HG02885 (cell line): ENCODE results near the gene ACAD11.
A peak's percentile ranks its signal among the peaks of the same experiment; 100 is the strongest.
"Not testable (repeated sequence)": the region's sequence is repeated elsewhere in the genome, so short reads cannot be mapped to it uniquely, and the experiment has no call there.

Experiments
- ATAC-seq: cut with Tn5 transposase; IDR thresholded peaks from one replicate; pipeline ENCODE4 v1.9.1; 2021; ENCODE audit warnings: mild to moderate bottlenecking; ENCODE audit not compliant: unreplicated experiment, poor library complexity

The ACAD11 gene

DNA sequence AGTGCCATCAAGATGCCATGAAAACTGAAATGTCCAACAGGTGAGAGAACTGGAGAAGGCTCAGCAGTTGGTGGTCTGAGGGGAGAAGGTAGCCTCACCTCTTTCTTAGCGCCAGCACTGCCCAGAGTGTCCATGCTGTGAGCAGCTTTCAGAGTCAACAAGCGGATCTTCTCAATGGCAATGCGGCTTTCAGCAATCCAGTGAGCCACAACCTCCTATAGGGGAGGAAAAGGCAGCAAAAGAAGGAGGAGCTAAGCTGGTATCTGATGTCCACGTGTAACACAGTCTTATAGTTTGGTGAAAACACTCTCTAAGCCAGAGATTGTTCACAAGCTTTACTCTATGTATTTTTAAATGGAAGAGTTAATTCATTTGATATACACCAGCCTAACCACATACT, 98.6 kb downstream of the ACAD11 start:
- no peak for ATAC-seq

DNA sequence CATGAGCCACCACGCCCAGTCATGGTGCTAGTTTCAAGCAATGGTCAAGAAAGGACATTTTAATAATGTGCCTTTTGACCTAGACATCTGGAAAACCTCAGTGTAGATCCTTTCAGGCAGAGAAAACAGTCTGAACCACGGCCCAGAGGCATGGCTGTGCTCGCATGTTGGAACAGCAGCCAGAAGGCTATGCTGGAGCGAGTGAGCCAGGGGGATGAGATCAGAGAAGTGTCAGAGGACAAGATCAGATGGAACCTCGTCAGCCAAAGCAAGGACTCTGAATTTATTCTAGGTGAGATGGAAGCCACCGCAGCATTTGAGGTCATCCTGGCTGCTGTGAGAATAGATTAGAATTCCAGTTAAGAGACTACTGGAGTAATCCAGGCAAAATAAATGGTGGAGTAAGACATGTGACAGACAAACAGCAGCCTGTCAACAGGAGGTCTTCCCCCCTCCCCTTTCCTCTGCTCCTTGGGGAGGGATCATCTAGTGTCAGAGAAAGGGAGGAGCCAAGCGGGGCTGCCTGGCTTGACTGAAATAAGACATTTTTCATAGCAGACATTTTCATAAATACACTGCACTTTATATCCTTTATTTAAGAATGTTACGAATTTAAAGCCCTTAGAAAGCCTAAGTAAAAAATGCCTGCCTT, 103.0 kb downstream of the ACAD11 start:
- no peak for ATAC-seq

DNA sequence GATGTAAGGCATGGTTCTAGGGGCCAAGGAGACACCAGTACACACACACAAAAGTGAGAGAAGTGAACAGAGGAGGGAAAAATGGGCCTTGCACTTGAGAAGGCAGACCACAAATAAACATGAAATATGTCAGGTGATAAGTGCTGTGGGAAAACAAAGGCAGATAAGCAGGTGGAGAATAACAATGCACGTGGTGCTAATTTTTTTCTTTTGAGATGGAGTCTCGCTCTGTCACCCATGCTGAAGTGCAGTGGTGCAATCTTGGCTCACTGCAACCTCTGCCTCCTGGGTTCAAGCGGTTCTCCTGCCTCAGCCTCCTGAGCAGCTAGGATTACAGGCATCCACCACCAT, 103.6 kb downstream of the ACAD11 start:
- ATAC-seq: not testable (repeated sequence)

DNA sequence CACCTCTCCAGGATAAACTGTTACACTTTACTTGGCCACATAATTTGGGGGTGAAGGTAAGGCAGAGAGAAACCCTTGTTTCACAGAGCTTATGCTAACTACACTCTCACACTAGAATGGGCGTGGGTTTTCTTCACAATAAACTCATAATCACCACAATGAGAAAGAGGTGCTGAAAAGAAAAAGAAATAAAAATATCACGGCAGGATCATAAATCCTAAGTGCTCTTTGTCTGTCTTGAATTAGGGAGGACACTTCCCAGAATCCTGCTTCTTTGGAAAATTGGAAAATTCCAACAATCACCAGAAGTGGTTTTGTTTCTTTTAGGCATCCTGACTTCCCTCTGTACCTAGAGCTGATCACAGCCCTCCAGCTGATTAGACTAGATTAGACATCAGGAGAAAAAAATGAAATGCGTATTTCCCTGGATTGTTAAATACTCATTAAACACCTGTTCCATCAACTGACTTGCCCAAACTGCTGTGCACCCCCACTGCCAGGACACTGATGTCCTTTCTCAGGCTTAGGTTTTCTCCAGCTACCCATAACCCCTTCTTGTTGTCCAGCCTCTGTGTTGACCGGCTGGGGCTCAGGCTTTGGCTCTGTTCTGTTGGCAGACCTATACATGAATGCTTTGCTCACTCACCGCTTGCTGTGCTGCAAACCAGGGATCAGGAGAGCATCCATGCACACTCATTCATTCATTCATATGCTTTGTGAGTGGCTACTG, 104.1 kb downstream of the ACAD11 start:
- ATAC-seq: no peak

DNA sequence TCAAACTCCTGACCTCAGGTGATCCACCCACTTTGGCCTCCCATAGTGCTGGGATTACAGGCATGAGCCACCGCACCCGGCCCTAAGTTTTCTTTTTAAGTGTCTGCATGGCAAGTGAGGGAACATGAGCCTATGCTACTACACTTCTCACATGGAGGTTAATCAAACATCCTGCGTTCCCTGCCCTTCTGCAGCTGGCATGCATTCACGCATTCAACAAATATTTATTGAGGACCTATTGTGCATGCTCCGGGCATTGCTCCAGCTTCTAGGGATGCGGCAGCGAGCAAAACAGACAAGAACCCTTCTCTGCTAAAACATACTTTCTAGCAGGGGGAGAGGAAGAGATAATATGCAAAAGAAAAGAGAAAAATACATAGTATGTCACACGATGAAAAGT, 105.2 kb downstream of the ACAD11 start:
- ATAC-seq: no peak

DNA sequence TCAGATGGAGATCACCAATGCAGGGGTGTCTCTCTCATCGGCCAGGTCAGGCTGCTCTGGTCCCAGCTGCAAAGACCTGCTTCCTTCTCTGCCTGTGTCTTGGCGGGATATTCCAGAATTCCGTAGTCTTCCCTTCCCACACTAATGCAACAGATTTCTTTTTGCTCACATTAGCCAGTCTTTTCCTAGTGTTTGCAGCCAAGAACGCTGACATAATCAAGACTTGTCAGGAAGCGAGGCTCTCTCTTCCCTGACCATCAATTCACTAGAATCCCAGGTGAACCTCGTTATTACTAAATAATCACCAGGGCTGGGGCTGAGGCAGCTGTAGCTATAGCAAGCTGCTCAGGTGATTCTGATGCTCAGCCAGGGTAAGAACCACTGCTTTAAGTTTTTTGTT, 105.8 kb downstream of the ACAD11 start:
- ATAC-seq: no peak

DNA sequence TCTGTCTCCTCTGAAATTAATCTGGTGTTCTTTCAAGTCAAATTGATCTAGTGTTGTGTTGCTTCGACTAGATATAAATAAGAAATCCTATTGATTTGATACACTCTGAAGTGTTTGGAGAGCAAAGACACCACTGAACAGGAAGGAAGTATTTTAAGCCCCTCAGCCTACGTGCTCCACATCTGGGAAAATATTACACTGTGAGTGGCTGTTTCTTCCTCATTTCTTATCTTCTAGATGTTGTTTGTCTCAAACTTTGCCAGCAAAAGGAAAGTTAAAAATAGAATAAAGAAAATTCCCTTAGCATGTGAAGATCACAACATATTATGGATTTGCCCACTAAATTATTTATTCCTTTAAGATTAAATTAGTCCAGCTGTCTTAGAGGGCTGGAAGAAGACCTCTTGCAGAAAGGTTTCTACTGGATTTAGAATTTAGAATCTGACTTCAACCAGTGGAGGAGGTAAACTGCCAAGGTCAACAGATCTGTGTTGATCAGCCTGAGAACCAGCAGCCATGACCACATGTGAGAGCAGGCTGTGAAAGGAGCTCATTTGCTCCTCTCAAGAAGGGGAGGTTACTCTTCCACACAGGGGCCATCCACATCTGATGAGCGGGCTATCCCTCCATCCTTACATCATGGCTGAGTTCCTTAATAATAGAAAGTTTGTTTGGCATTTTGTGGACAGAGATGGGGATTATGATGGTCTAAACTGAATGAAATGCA, 108.9 kb downstream of the ACAD11 start:
- ATAC-seq: no peak

DNA sequence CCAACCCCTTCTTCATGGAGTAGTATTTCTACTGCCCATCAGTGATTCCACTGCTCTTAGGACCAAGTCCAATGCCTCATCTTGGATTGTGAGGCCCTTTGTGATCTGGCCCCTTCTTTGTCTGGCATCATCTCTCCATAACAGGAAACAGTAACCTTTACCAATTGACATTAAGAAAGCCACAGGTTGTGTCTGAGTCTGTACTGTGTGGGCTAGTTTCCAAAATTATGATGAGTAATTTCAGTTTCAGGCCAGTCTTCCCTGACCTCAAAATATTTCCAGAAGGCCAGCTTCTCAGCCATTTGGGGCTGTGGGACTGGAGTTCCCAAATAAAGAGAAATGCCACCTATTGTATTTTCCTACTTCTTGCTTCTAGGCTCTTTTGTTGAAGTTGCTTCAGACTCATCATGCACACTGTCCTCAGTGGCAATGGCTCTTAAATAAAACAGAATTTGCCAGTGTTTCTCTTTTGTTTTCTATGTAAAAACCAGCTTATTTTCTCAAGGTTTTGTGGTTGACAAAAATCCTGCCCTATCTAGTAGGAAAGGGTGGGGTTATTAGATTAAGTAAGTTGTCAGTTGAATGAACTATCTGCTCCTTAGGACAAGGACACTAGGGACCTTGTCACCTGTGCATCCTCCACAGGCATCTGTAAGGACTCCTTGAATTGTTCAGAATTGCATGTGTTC, 109.6 kb downstream of the ACAD11 start:
- ATAC-seq: peak; percentile 83

DNA sequence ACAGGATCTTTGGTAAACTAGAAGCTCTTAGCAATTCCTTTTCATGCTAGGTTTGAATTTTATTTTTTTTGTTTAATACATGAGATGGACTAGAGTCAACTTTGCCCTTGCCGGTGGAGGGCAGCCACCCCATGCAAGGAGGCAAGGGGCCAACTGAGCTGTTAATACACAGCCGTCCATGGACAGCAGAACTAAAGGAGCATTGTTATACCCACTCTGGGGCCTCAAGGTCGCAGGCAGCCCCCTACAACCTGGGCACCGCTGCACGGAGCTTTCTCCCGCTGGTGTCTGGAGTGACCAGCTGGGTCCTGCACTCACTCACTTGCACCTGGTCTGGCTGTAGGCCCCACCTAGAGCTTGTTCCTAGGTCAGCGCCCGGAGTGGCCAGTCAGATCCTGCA, 110.4 kb downstream of the ACAD11 start:
- no peak for ATAC-seq

DNA sequence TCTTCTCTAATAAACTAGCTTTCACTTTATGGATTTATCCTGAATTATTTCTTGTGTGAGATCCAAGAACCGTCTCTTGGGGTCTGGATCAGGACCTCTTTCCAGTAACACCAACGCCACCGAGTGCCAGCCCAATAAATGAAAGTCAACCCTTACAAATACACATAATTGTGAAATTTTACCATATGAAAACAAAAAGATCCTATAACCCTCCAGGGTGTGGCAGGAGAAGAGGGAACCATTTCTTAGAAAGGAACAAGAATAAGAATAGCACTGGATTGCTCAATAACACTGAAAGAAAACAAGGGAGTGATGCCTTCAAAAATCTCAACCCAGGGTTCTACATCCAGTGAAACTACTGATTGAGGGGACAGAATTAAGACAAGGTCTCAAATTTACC, 114.1 kb downstream of the ACAD11 start:
- ATAC-seq: no peak

DNA sequence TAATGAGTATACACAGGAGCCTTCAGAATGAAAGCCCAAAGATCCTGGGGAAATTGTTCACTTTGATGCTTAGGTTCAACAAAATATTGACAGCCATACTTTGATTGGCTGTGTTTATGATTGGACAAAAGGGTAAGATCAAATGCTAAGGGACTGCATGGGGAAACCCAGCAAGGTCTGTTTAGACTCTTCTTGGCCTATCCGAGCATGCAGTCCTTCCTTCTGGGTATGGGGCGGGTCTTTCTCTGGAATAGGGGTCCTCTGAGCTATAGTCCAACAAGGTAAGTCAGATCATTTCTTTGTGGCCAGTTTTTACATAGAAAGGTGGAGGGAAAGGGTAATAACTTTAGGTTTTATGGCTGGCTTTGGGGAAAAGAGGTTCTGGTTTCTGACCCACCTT, 115.5 kb downstream of the ACAD11 start:
- ATAC-seq: no peak

DNA sequence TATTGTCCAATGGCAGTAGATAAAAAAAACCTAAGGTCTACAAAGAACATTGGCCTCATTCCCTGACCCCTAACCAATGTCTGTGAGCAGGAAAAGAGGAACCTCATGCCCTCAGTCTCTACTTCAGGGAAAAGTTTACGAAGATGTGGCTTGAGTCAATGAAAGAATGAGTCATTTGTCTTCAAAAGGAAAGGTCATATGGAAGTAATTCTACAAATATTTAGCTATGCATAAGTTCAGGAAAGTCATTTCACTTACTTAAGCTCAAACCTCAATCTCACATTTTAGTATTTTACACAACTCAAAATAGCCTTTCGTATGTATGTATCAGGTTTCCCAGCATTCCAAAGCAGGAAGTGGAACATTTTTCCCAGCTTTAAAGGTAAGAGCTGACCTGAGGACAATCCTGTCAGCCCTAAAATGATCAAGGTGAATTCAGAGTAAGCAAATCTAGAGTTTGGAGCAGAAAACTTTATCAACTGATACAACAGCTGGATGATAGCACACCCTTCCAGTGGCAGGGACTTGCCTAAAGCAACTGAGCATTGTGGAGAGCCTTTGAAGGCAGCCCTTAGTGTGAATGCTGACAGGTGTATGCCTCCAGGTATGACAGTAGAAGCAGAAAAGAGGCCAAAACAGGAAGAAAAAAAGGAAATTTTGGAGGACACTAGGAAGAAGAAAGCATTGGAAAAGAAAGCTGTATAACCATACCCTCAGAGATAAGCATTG, 116.4 kb downstream of the ACAD11 start:
- ATAC-seq: no peak

DNA sequence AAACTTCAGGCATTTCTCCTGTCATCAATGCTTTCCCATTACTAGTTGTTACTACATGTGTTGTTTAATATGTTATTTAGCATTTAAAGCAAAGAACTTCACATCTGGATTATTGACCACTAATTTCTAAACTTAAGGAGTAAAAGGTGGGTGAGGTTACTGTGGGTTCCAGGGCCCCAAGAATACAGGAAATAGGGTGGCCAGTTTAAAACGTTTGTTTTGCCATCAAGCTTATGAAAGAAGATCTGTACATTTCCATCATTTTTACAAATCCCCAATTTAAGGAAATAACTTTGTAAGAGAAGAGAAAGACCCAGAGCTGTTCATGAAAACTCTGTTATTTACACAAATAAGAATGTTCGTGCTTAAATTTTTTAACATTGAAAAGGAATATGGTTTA, 117.0 kb downstream of the ACAD11 start:
- ATAC-seq: no peak

DNA sequence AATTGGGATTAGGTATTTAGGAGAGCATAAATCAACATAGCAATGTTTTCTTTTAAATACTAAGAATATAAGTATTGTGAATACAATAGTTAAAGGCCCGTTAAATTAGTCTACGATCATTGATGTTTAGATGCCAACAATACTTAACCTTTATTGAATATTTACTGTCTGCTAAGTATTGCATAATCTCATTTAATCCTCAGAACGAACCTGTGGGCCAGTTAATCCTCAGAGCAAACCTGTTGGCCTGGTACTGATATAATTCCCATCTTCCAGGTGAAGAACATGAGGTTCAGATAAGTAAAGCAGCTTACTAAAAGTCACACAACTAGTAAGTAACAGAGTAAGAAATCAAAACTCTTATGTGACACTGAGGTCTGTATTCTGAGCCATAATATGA, 119.9 kb downstream of the ACAD11 start:
- no peak for ATAC-seq

DNA sequence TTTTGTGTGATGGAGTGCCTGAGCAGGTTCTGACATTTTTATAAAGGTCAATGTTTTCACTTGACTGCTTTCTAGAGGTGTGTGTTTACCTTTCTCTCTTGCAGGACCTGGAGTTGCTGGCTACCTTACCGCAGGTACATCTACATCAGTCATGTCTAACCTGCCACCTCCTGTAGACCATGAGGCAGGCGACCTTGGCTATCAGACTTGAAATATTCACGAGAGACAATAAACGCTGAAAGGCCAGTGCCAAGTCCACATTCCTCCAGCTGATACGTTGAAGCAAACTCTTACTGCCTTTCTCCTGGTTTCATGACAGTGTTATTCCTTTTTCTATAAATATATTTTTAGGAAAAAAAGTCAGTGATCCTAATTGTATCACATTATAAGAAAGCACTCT, 121.5 kb downstream of the ACAD11 start:
- ATAC-seq: no peak

DNA sequence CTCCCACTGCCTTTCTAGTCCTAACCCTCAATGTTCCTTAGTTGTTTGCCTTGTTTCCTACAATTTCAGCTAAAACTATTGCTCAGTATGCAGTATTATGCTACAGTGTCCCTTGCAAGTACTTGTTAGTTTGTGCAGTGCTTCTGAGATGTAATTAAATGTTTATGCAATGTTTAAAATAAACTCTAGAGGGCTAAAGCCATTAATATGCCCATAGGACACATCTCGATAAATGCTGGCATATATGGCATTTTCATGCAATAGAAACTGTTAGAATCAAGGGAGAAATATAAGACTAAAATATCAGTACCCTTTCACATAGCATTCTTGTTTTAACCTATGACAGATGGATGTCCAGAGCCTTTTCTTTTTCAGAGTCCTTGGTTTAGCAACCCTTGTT, 122.3 kb downstream of the ACAD11 start:
- no peak for ATAC-seq

DNA sequence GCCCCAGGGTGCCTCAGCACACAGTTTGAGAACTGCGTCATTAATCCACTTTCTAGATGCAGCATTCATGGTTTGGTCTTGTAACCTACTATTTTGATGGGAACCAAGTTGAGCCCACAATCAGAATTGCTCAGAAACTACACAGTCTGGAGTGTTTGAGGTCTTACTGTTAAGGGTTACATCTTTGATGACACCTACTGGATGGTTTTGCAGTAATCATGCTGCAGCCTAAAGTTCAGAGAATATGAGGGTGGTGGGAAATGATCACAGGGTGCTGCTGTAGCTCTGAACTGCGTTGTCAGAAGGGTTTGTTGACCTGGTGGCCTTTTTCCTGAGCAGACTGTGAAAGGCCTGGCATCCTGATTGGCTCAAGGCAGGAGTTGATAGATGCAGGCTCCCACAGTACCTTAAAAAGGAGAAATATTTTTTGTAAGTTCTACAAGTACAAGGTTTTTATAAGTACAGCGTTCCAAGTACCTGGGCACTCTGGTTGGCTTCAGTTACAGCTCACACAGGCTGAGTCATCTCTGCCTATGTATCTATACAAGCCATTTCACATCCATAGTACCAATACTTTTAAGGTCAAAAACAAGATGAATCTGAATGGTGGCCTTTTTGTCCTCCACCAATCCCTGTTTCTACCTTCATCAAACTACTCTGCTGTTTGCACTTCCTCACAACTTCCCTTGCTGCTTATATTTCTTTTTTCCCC, 123.0 kb downstream of the ACAD11 start:
- ATAC-seq: peak; percentile 9

DNA sequence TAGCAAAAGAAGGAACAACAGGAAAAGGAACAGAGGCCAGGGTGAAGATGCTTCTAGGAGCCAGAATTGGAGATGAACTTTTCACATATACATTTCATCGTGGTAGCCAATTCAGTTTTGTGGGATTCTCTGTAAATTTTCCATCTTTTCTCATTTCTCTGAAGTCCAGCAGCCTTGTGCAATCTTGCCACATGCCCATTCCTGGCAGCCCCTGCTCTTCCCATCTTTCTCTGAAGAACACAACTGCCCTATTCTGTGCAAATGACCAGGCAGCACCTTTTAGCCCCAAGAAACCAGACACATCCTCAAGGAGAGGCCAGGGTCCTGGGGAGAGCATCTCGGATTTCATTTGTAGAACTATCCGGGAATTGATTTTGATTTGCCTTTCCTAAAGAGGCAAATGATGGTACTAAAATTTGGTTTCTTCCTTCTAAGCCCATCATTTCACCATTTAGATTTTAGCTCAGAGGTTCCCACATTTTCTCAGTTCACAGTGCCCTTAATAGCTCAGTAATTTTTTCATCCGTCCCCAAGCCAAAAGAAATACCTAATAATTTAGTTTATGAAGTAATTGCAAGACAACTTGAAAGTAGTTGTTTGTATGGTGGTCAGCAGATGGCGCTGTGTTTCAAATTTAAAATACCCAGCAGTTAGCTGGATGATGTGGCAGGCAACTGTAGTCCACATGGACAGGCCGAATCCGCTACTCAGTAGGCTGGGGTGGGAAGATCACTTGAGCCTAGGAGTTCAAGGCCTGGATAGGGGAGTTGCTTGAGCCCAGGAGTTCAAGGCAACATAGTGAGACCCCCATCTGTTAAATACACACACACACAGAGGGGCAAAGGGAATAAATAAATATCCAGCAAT, 123.8 kb downstream of the ACAD11 start:
- ATAC-seq: peak; percentile 68

DNA sequence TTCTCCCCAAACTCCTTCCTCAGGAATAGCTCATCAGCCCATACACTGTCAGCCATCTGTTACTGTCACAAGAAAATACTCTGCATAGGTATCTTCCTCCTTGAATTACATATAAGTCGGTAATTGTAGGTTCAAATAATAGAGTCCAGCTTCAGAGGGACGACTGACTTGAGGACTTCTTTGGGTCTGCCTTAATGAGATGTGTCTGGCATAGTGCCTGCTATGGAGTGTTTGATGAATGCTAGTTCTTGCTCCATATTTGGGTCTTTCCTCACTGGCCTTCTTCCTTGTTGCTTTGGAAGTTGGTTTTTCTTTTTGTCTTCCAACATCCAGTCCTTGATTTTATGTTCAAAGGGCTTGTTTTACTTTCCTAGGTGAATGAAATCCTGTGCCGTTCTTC, 129.0 kb downstream of the ACAD11 start:
- no peak for ATAC-seq
